SH-SY5Y (cell line): Measurements from ENCODE around the gene UQCC2.

Experiments
- GATA2 ChIP-seq: IDR thresholded peaks from 2 replicates; pipeline ENCODE4 v1.6.1; 2011; ENCODE audit warnings: mild to moderate bottlenecking, low read depth, low read length
- GATA3 ChIP-seq: IDR thresholded peaks from 2 replicates; pipeline ENCODE4 v1.6.1; 2011; ENCODE audit warnings: low read depth, mild to moderate bottlenecking, low read length, moderate library complexity

DNA sequence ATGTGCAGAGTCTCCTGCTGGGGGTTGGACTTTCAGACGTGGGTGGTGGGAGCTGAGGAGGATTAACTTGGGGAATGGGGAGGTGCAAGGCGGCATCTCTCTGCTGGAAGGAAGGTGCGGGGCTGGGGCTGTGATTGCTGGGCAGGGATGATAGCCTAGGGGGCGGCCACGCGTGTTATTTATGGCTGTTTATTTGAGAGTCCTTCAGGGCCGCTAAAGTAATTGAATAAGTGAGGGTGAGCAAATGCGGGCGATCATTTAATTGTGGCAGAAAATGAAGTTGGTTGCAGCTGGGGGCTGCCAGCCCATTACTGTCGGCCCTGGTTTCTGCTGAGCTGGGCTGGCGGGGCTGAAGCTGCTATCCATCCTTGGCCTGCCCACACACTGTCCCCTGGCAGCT is 42.7 kb upstream of the UQCC2 start:
- no peak for TF ChIP-seq GATA2
- no peak for TF ChIP-seq GATA3
